Measurements from ENCODE around the gene COX7A2L.

- TF ChIP-seq POLR2A (IDR thresholded peaks at IDR 0.05) (no peak), POLR2AphosphoS5 (IDR thresholded peaks at IDR 0.05) (no peak)
Observed at GRCh38 chr2:42312106-42312505, 48.9 kb downstream of the COX7A2L start.

Measured in breast epithelium (tissue), 3 donors.